Activated T-cell treated with anti-CD3 and anti-CD28 coated beads for 48 hours (primary cell): ENCODE data around the gene RNF145.
A peak's percentile ranks its signal among the peaks of the same experiment; 100 is the strongest.

Source experiments
- DNase-seq: peaks from one replicate; pipeline ENCODE4 v3.0.0-alpha.2; 2020; ENCODE audit warnings: low read depth

Gene RNF145

GRCh38 chr5:159217236-159217635 lies 7.9 kb upstream of the RNF145 start:
- no peak for DNase-seq

- DNase-seq = no peak
Measured at GRCh38 chr5:159216454-159216853, 7.1 kb upstream of the RNF145 start.

- DNase-seq = no peak
Measured at GRCh38 chr5:159215886-159216285, 6.5 kb upstream of the RNF145 start.

- DNase-seq = no peak
Measured at GRCh38 chr5:159214486-159215271, 5.3 kb upstream of the RNF145 start.

- no peak for DNase-seq
Measured at GRCh38 chr5:159212657-159213462, 3.5 kb upstream of the RNF145 start.

GRCh38 chr5:159211729-159212174 lies 2.4 kb upstream of the RNF145 start:
- DNase-seq = no peak

- DNase-seq = no peak
Measured at GRCh38 chr5:159210846-159211245, 1.5 kb upstream of the RNF145 start.

GRCh38 chr5:159210210-159210661 lies 883 bp upstream of the RNF145 start:
- no peak for DNase-seq

- peak; percentile 4 for DNase-seq
Measured at GRCh38 chr5:159208514-159209437, 577 bp downstream of the RNF145 start.

- DNase-seq = peak; percentile 72
Measured at GRCh38 chr5:159207686-159208513, 1.5 kb downstream of the RNF145 start.

GRCh38 chr5:159207222-159207685 lies 2.1 kb downstream of the RNF145 start:
- DNase-seq = no peak

GRCh38 chr5:159206818-159207217 lies 2.5 kb downstream of the RNF145 start:
- no peak for DNase-seq

- no peak for DNase-seq
Measured at GRCh38 chr5:159206368-159206767, 3.0 kb downstream of the RNF145 start.

GRCh38 chr5:159203351-159203750 lies 6.0 kb downstream of the RNF145 start:
- DNase-seq = no peak

- DNase-seq = no peak
Measured at GRCh38 chr5:159202151-159202550, 7.2 kb downstream of the RNF145 start.

- DNase-seq = no peak
Measured at GRCh38 chr5:159199780-159200179, 9.6 kb downstream of the RNF145 start.

- DNase-seq = no peak
Measured at GRCh38 chr5:159199225-159199624, 10.1 kb downstream of the RNF145 start.

GRCh38 chr5:159198063-159199036 lies 11.0 kb downstream of the RNF145 start:
- DNase-seq = no peak

- DNase-seq = no peak
Measured at GRCh38 chr5:159195775-159196174, 13.6 kb downstream of the RNF145 start.

GRCh38 chr5:159190170-159190569 lies 19.2 kb downstream of the RNF145 start:
- DNase-seq = no peak
